GM21723 (cell line): ENCODE measurements around the gene ARVCF.

Source experiments
- ATAC-seq: cut with Tn5 transposase; IDR thresholded peaks from one replicate; pipeline ENCODE4 v1.9.1; 2021; ENCODE audit warnings: mild to moderate bottlenecking, moderate library complexity; ENCODE audit not compliant: unreplicated experiment

The ARVCF gene

GRCh38 chr22:20031732-20032406 lies 15.2 kb upstream of the ARVCF start:
- ATAC-seq: no peak

GRCh38 chr22:20029550-20030225 lies 13.1 kb upstream of the ARVCF start:
- no peak for ATAC-seq

- ATAC-seq: no peak
These were observed 12.4 kb upstream of the ARVCF start for GRCh38 chr22:20028855-20029549.

- no peak for ATAC-seq
These were observed 11.6 kb upstream of the ARVCF start for GRCh38 chr22:20027966-20028854.

GRCh38 chr22:20026996-20027601 lies 10.5 kb upstream of the ARVCF start:
- no peak for ATAC-seq

- no peak for ATAC-seq
These were observed 9.7 kb upstream of the ARVCF start for GRCh38 chr22:20026204-20026908.

GRCh38 chr22:20025401-20026203 lies 9.0 kb upstream of the ARVCF start:
- ATAC-seq: no peak

GRCh38 chr22:20024650-20025397 lies 8.2 kb upstream of the ARVCF start:
- no peak for ATAC-seq

GRCh38 chr22:20024225-20024624 lies 7.6 kb upstream of the ARVCF start:
- ATAC-seq: no peak

GRCh38 chr22:20022978-20023613 lies 6.5 kb upstream of the ARVCF start:
- ATAC-seq: no peak

- no peak for ATAC-seq
These were observed 5.8 kb upstream of the ARVCF start for GRCh38 chr22:20022231-20022977.

- ATAC-seq: no peak
These were observed 4.9 kb upstream of the ARVCF start for GRCh38 chr22:20021196-20022181.

- ATAC-seq: peak; percentile 69
These were observed 4.0 kb upstream of the ARVCF start, which contains the start of gene TANGO2 for GRCh38 chr22:20020533-20021195. TSS of gene TANGO2 (plus strand) at chr22:20021110. CDS start at chr22:20036799, 15,689 bp downstream.

GRCh38 chr22:20019661-20020532 lies 3.3 kb upstream of the ARVCF start:
- no peak for ATAC-seq
